HL-60/S4 treated with retinoic acid at 250 ng/mL for 4 days and 3 days (cell line): ENCODE results near the gene FBRSL1.
"Not testable (repeated sequence)": the region's sequence is repeated elsewhere in the genome, so short reads cannot be mapped to it uniquely, and the experiment has no call there.

ENCODE experiments used
- in situ Hi-C: fragments of 300-500 bp; cut with MboI; formaldehyde crosslinking; loops from 2 replicates; pipeline ENCODE4 v1.7.0; 2022; ENCODE audit warnings: low sequenced_read_pairs

The FBRSL1 gene

GRCh38 chr12:132522592-132523380, 32.8 kb downstream of the FBRSL1 start:
- in situ Hi-C loops = no loop called here

- in situ Hi-C loops = no loop called here
Measured at GRCh38 chr12:132523576-132524331, 33.8 kb downstream of the FBRSL1 start.

GRCh38 chr12:132524405-132524804, 34.5 kb downstream of the FBRSL1 start:
- in situ Hi-C loops = no loop called here

- in situ Hi-C loops = no loop called here
Measured at GRCh38 chr12:132525011-132525832, 35.3 kb downstream of the FBRSL1 start.

GRCh38 chr12:132525833-132526455, 36.0 kb downstream of the FBRSL1 start:
- in situ Hi-C loops = no loop called here

- in situ Hi-C loops = no loop called here
Measured at GRCh38 chr12:132527186-132527882, 37.4 kb downstream of the FBRSL1 start.

GRCh38 chr12:132527883-132528264, 37.9 kb downstream of the FBRSL1 start:
- in situ Hi-C loops = no loop called here

- in situ Hi-C loops = no loop called here
Measured at GRCh38 chr12:132528564-132529106, 38.7 kb downstream of the FBRSL1 start.

GRCh38 chr12:132529156-132529839, 39.3 kb downstream of the FBRSL1 start:
- in situ Hi-C loops = no loop called here

- in situ Hi-C loops = no loop called here
Measured at GRCh38 chr12:132529906-132530305, 40.0 kb downstream of the FBRSL1 start.

GRCh38 chr12:132530447-132530846, 40.5 kb downstream of the FBRSL1 start:
- in situ Hi-C loops = no loop called here

- in situ Hi-C loops = no loop called here
Measured at GRCh38 chr12:132530851-132531250, 40.9 kb downstream of the FBRSL1 start.

- in situ Hi-C loops = not testable (repeated sequence)
Measured at GRCh38 chr12:132532711-132533583, 43.0 kb downstream of the FBRSL1 start.

GRCh38 chr12:132533584-132533958, 43.6 kb downstream of the FBRSL1 start:
- in situ Hi-C loops = no loop called here

GRCh38 chr12:132534076-132534475, 44.1 kb downstream of the FBRSL1 start:
- in situ Hi-C loops = no loop called here

- in situ Hi-C loops = no loop called here
Measured at GRCh38 chr12:132535019-132535418, 45.1 kb downstream of the FBRSL1 start.

- in situ Hi-C loops = no loop called here
Measured at GRCh38 chr12:132536102-132536876, 46.3 kb downstream of the FBRSL1 start.

- in situ Hi-C loops = no loop called here
Measured at GRCh38 chr12:132537049-132537448, 47.1 kb downstream of the FBRSL1 start.
